Stomach (tissue), 4 donors: ENCODE measurements around the gene SSH2.

Source experiments
- POLR2A ChIP-seq, 4 donors: fragments of 450-650 bp; IDR thresholded peaks; one replicate each; pipeline ENCODE4 v1.6.1; 2016; ENCODE audit warnings: antibody characterized with exemption in 4 of 4, control low read depth in 2 of 4, mild to moderate bottlenecking in 1 of 4, moderate library complexity in 1 of 4
- POLR2AphosphoS5 ChIP-seq, 3 donors: sonication (generic); formaldehyde crosslinking; IDR thresholded peaks; one replicate each; pipeline ENCODE4 v1.6.1; 2016; ENCODE audit warnings: antibody characterized with exemption in 3 of 3
- TF ChIP-seq, protein P1 (sequence below), 7 experiments: fragments of 450-650 bp in 4 of 7; fragments of 200-600 bp in 3 of 7; sonication (generic) in 3 of 7; IDR thresholded peaks; one replicate each; pipeline ENCODE4 v1.5.1; 2016 to 2019; ENCODE audit warnings: antibody characterized with exemption in 7 of 7, control low read depth in 2 of 7, mild to moderate bottlenecking in 1 of 7

GRCh38 chr17:29687596-29687995, 242.4 kb downstream of the SSH2 start:
- TF ChIP-seq, protein P1, sequence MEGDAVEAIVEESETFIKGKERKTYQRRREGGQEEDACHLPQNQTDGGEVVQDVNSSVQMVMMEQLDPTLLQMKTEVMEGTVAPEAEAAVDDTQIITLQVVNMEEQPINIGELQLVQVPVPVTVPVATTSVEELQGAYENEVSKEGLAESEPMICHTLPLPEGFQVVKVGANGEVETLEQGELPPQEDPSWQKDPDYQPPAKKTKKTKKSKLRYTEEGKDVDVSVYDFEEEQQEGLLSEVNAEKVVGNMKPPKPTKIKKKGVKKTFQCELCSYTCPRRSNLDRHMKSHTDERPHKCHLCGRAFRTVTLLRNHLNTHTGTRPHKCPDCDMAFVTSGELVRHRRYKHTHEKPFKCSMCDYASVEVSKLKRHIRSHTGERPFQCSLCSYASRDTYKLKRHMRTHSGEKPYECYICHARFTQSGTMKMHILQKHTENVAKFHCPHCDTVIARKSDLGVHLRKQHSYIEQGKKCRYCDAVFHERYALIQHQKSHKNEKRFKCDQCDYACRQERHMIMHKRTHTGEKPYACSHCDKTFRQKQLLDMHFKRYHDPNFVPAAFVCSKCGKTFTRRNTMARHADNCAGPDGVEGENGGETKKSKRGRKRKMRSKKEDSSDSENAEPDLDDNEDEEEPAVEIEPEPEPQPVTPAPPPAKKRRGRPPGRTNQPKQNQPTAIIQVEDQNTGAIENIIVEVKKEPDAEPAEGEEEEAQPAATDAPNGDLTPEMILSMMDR (IDR thresholded peaks at IDR 0.05): no peak
- TF ChIP-seq POLR2A (IDR thresholded peaks at IDR 0.05): no peak
- TF ChIP-seq POLR2AphosphoS5 (IDR thresholded peaks at IDR 0.05): no peak
